Body of pancreas (tissue), 4 donors: ENCODE measurements around the gene HDLBP. TPM values are rescaled to one million over a fixed set of nuclear protein-coding genes. Genes with fewer than 3 reads are reported as not detected.
"Not testable (repeated sequence)": the region's sequence is repeated elsewhere in the genome, so short reads cannot be mapped to it uniquely, and the experiment has no call there.

Experiments used
- ATAC-seq: fragments of 150-250 bp; one replicate; pipeline ENCODE4 v1.9.1; 2016
- DNase-seq, 4 donors: peaks; one replicate each; pipeline ENCODE4 v3.0.0-alpha.2; 2019
- H3K27ac ChIP-seq, 4 donors: fragments of 200-600 bp; sonication (generic); 1 replicate in 3 of 4; 2 replicates in 1 of 4; pipeline versions ENCODE4 v1.5.1 to v1.6.1; 2016 to 2019; ENCODE audit warnings: mild to moderate bottlenecking in 1 of 4, mixed read lengths in 1 of 4, moderate library complexity in 1 of 4
- H3K27me3 ChIP-seq, 2 donors: fragments of 200-600 bp; sonication (generic); one replicate each; pipeline ENCODE4 v1.6.0; 2016; ENCODE audit warnings: mild to moderate bottlenecking in 1 of 2
- H3K36me3 ChIP-seq, 2 donors: fragments of 200-600 bp; sonication (generic); replicated peaks in 1 of 2; 2 replicates each; pipeline ENCODE4 v1.5.1; 2016; ENCODE audit warnings: low read depth in 2 of 2; ENCODE audit not compliant: insufficient read depth in 1 of 2
- H3K4me1 ChIP-seq: fragments of 200-600 bp; sonication (generic); one replicate; pipeline ENCODE4 v1.6.0; 2016
- H3K4me3 ChIP-seq, 2 donors: fragments of 200-600 bp; sonication (generic); 1 replicate in 1 of 2; 2 replicates in 1 of 2; pipeline ENCODE4 v1.5.1; 2016 to 2019
- H3K9me3 ChIP-seq, 3 donors: fragments of 200-600 bp; sonication (generic); 1 replicate in 2 of 3; 2 replicates in 1 of 3; pipeline ENCODE4 v1.5.1; 2016
- CTCF ChIP-seq, 7 experiments: fragments of 450-650 bp in 4 of 7; fragments of 200-600 bp in 3 of 7; sonication (generic) in 3 of 7; IDR thresholded peaks; one replicate each; pipeline ENCODE4 v1.5.1; 2016 to 2019; ENCODE audit warnings: antibody characterized with exemption in 7 of 7
- POLR2A ChIP-seq, 3 donors: fragments of 450-650 bp; IDR thresholded peaks; one replicate each; pipeline ENCODE4 v1.6.1; 2016; ENCODE audit warnings: antibody characterized with exemption in 3 of 3, mild to moderate bottlenecking in 2 of 3
- WGBS, 2 donors: methylation state at CpG; one replicate each; pipeline ENCODE4 v1.1.5; 2017; 5-methylcytosine and 5-hydroxymethylcytosine counted together
- intact Hi-C: fragments of 100-400 bp; cut with DNase I; formaldehyde crosslinking; loops from one replicate; pipeline ENCODE4 v1.15.1; 2023
- total RNA-seq, 2 donors: library from RNA; depleted of rRNA; stranded (reverse); fragments of >200 nt; gene quantifications; one replicate each; pipeline ENCODE4 v1.1.0, GENCODE V29; 2016

HDLBP gene
- total RNA-seq, 2 donors from 2014 or later: 501 to 612 TPM

DNA sequence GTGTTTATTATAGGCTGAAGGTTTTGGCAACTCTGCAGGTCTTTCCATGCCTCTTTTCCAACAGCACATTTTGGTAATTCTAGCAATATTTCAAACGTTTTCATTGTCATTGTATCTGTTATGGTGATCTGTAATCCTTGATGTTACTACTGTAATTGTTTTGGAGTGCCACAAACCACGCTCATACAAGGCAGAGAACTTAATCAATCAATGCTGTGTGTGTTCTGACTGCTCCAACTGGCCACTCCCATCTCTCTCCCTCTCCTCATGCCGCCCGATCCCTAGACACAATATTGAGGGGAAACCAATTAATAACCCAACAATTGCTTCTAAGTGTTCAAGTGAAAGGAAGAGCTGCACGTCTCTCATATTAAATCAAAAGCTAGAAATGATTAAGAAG is 32.9 kb downstream of the HDLBP start:
- H3K36me3 ChIP-seq: no peaks in the 10 kb centered on the region
- no peaks in the 10 kb centered on the region for H3K9me3 ChIP-seq
- ATAC-seq (no peak), DNase-seq (no peak)
- peaks cover 37% of the 10 kb centered on the region for H3K4me1 ChIP-seq
- 30 to 31% methylated on average over 5 of the region's 5 CpGs for WGBS, 2 donors
- H3K27me3 ChIP-seq: no peaks in the 10 kb centered on the region
- TF ChIP-seq CTCF (IDR thresholded peaks at IDR 0.05) (no peak), POLR2A (IDR thresholded peaks at IDR 0.05) (no peak)
- no peak overlapping the region for H3K27ac ChIP-seq
- no peak overlapping the region for H3K4me3 ChIP-seq
- intact Hi-C loops: no loop called here

GRCh38 chr2:241280291-241280690 is 35.2 kb downstream of the HDLBP start:
- 87 to 91% methylated on average over 4 of the region's 4 CpGs for WGBS, 2 donors
- intact Hi-C loops: no loop called here
- TF ChIP-seq POLR2A (IDR thresholded peaks at IDR 0.05) (no peak), CTCF (IDR thresholded peaks at IDR 0.05) (no peak)
- H3K9me3 ChIP-seq: no peaks in the 10 kb centered on the region
- no peak overlapping the region for H3K4me3 ChIP-seq
- DNase-seq (no peak), ATAC-seq (no peak)
- peaks cover 33% of the 10 kb centered on the region for H3K4me1 ChIP-seq
- H3K36me3 ChIP-seq: no peaks in the 10 kb centered on the region
- no peak overlapping the region for H3K27ac ChIP-seq
- no peaks in the 10 kb centered on the region for H3K27me3 ChIP-seq

DNA sequence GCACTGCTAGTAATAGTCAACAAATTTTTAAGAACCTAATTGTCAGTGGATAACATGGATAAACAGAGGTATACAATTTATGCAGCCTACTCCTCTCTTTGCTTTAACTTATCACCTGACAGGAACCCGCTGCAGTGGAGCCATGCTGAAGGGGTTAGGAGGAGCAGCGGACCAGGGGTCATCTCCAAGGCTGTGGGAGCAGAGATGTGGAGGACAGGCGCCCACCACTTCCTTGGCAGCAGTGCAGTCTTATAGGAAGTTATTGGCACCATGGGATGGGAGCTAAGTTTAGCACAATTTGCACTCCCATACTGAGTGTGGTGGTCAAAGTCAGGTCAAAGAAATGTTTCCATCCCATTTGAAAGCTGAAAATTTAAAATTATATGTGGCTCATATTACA is 35.6 kb downstream of the HDLBP start:
- TF ChIP-seq CTCF (IDR thresholded peaks at IDR 0.05) (no peak), POLR2A (IDR thresholded peaks at IDR 0.05) (no peak)
- intact Hi-C loops: no loop called here
- H3K9me3 ChIP-seq: no peaks in the 10 kb centered on the region
- WGBS, 2 donors: 76% methylated on average over 3 of the region's 3 CpGs
- ATAC-seq (no peak), DNase-seq (no peak)
- no peaks in the 10 kb centered on the region for H3K36me3 ChIP-seq
- peaks cover 28% of the 10 kb centered on the region for H3K4me1 ChIP-seq
- no peak overlapping the region for H3K4me3 ChIP-seq
- H3K27ac ChIP-seq: no peak overlapping the region
- H3K27me3 ChIP-seq: no peaks in the 10 kb centered on the region

- no peak for DNase-seq
- no peaks in the 10 kb centered on the region for H3K9me3 ChIP-seq
- TF ChIP-seq CTCF (IDR thresholded peaks at IDR 0.05): no peak
- no peak for TF ChIP-seq POLR2A (IDR thresholded peaks at IDR 0.05)
- H3K27ac ChIP-seq: no peak overlapping the region
- 47 to 62% methylated on average over 8 of the region's 8 CpGs for WGBS, 2 donors
- H3K4me1 ChIP-seq: peaks cover 28% of the 10 kb centered on the region
- ATAC-seq: peak; percentile 50
- H3K36me3 ChIP-seq: no peaks in the 10 kb centered on the region
- H3K4me3 ChIP-seq: no peak overlapping the region
- intact Hi-C loops: no loop called here
- no peaks in the 10 kb centered on the region for H3K27me3 ChIP-seq
Measured at GRCh38 chr2:241279413-241279812, 36.1 kb downstream of the HDLBP start.

- H3K27ac ChIP-seq, H3K36me3 ChIP-seq, ATAC-seq, H3K9me3 ChIP-seq, DNase-seq, H3K4me3 ChIP-seq, H3K27me3 ChIP-seq, intact Hi-C loops: not testable (repeated sequence)
- WGBS, 2 donors: 92 to 96% methylated on average over 7 of the region's 7 CpGs
- H3K4me1 ChIP-seq: peaks cover 33% of the 10 kb centered on the region
Measured at GRCh38 chr2:241278306-241278705, 37.2 kb downstream of the HDLBP start.
